GM12892 (cell line): ENCODE measurements around the gene GRAP.
"Not testable (repeated sequence)": the region's sequence is repeated elsewhere in the genome, so short reads cannot be mapped to it uniquely, and the experiment has no call there.

Experiments
- POLR2A ChIP-seq: IDR thresholded peaks from 2 replicates; pipeline ENCODE4 v1.6.1; 2011; ENCODE audit warnings: low read depth, low read length, control low read depth
- POLR2AphosphoS5 ChIP-seq: IDR thresholded peaks from 2 replicates; pipeline ENCODE4 v1.6.1; 2011; ENCODE audit warnings: low read depth, low read length, control low read depth
- TAF1 ChIP-seq: IDR thresholded peaks from 2 replicates; pipeline ENCODE4 v1.6.1; 2011; ENCODE audit warnings: low read depth, mild to moderate bottlenecking, control low read depth, low read length, borderline replicate concordance

DNA sequence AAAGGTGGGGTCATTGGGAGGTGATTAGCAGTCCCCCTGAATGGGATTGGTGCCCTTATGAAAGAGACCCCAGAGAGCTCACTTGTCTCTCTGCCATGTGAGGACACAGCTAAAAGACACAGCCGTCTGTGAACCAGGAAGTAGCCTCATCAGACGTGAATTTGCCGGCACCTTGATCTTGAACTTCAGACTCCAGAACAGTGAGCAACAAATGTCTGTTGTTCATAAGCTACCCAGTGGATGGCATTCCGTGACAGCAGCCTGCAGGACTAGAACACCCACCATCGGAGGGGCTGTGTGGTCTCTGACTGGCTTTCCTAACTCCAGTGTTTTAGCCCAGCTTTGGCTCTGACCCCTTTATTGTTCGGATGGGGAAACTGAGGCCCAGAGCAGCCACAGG is 9.2 kb downstream of the GRAP start:
- not testable (repeated sequence) for TF ChIP-seq POLR2AphosphoS5, POLR2A, TAF1
